Inflammatory macrophage treated with lipopolysaccharide for 4 hours (primary cell): ENCODE data around the gene PPAN.

ENCODE experiments used
- DNase-seq: peaks from one replicate; pipeline ENCODE4 v3.0.0-alpha.2; 2020

The PPAN gene

DNA sequence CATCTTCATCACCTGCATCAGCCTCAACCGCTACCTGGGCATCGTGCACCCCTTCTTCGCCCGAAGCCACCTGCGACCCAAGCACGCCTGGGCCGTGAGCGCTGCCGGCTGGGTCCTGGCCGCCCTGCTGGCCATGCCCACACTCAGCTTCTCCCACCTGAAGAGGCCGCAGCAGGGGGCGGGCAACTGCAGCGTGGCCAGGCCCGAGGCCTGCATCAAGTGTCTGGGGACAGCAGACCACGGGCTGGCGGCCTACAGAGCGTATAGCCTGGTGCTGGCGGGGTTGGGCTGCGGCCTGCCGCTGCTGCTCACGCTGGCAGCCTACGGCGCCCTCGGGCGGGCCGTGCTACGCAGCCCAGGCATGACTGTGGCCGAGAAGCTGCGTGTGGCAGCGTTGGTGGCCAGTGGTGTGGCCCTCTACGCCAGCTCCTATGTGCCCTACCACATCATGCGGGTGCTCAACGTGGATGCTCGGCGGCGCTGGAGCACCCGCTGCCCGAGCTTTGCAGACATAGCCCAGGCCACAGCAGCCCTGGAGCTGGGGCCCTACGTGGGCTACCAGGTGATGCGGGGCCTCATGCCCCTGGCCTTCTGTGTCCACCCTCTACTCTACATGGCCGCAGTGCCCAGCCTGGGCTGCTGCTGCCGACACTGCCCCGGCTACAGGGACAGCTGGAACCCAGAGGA, 7.9 kb downstream of the PPAN start:
- no peak for DNase-seq

DNA sequence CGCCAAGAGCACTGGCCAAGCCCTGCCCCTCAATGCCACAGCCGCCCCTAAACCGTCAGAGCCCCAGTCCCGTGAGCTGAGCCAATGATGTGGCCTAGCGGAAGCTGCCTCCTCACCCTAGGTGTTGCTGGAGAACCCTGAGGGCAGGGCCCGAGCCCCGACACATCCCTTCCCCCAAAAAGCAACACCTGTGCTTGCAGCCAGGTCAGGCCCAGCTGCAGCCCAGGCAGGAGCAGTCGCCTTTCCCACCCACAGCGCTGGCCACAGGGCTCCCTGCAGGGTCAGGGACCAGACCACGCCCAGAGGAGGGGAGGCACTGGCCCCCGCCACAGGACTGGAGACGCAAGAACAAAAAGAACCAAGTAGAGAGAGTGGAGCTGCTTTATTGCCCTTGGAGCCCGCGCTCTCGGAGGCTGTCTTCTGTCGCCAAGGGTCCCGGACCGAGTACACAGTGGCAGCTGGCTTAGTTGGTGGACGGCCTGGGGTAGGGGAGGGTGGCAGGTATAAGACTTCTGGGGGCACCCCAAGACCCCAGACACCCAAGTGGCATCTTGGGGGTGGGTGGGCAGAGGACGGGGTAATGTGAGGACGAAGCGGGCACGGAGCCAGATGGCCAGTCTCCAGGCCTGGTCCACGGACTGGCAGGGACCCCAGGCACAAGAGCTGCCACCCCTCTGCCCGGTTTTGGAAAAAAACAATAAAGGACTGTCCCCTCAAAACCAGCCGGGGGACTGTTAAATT, 8.7 kb downstream of the PPAN start:
- no peak for DNase-seq

DNA sequence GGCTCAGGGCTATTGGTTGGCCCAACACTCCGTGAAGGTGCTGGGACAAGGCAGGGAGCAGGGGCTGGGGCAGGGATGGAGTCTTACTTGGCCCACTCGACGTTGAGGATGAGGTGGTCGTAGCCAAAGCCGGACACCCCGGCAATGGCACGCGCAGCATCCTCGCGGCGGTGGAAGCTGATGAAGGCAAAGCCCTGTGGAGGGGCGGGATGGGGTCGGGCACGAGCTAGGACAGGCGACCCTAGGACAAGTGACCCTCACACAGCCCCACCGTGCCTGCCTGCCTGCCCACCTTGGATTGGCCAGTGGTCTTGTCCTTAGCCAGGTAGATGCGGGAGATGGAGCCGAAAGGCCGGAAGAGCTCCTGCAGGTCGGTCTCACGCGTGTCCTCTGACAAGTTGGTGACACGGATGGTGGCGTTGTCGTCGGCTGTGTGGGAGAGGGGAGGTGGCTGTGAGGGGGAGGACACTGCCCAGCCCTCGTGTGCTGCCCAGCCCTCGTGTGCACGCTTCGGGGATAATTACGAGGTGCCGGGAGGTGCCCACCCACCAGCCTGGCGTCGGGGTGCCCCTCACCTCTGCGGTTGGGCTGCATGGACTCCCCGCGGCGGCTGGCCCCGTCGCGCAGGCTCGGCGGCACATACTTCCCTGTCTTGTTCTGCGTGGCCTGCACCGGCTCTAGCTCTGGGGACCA, 9.4 kb downstream of the PPAN start:
- no peak for DNase-seq

DNA sequence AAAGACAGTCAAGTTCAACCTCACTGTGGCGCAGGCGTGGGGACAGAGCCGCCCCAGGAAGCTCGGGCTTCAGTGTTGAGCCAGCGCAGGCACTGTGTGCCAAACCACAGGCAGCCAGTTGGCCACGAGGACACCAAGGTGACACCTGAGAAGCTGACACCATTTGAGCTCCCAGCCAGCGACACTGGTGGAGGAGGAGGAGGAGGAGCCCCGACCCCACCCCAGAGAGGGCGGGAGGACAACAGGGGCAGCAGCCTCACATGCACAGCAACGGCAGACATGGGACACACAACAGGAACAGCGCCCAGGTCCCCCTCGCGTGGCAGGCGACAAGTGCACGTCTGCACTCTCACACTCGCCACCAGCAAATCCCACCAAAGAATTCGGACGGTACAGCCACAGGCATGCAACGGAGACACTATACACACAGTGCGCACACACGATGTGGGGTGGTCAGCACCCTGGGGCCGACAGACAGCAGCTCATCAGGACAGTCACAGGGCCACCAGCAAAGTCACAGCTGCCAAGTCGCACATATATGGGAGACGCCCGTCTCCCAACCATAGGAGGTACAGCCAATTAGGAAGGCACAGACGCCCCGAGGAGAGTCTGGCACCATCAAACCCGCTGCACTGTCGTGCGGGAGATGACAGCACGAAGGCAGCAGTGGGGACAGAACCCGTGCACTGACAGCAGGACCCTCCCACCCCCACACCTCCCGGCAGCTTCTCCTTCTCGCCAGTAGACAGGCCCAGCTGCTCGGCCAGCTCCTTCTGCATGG, 10.1 kb downstream of the PPAN start:
- DNase-seq, result no peak

DNA sequence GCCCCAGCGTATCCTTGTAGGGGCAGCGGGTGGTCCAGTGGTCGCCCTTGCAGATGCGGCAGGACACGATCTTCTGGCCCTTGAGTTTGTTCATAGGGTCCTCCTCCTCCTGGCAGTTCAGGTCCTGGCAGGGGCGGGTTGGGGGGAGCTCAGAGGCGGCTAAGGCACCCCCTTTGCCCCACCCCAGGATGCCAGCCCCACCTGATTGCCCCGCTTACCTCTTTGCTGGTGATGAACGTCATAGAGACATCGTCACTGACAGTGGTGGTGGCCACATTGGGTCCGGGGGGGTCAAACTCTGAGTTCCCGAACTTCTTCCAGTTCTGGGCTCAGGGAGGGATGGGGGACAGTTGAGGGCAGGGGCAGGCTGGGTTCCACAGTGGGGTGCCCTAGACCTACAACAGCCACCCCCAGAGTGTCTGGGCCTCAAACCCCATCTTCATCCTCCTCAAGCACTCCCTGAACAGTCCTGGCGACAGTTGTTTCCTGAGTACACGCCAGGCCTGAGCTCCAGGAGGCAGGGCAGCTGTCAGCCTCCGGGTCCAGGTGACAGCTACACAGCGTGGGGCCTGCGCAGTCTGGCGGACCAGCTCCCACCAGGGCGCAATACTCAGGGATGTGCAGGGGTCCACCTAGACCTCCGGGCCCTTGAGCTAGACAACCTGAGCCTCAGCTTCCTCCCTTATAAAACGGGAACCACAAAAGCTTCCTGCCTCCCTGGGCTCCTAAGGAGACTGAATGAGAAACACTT, 10.9 kb downstream of the PPAN start:
- DNase-seq, result no peak

DNA sequence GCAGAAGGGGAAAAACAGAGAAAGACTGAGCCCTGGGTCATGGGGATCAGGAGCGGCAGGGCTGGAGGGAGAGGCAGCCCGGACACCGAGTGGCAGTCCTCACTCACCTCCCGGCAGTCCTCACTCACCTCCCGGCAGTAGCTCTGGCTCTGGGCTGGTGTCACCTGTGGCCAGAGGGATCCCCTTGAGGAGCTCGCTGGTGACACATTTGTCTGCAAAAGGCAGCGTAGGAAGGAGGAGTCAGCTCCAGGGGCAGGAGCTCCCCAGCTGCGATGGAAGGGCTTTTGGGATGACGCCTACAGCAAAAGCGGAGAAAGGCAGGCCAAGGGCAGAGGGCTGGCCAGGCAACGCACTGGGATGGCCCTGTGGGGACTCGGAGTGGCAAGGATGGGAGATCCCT, 12.8 kb downstream of the PPAN start:
- no peak for DNase-seq

DNA sequence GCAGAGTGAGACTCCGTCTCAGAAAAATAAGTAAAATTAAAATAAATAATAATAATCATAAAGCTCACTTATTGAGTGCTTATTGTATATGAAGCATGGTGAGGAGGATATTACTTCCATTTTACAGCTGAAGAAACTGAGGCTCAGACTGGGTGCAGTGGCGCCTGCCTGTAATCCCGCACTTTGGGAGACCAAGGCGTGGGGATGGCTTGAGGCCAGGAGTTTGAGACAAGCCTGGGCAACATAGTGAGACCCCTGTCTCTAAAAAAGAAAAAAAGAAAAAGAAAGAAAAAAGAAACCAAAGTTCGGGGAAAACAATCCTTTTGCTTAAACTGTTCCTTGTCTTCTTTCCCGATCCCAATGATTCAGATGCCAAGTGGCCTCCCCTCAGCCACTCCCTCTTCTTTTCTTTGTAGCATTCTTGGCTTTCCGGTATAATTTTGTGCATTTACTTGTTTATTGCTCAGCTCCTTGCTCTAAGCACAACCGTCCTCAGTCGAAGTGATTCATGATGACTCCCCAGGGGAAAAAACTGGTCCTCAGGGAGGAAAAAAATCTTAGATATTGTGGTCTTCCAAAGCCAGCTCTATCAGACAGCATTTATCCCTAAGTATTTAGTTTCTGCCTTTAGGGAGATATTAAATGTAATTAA, 14.5 kb downstream of the PPAN start:
- DNase-seq, result no peak

DNA sequence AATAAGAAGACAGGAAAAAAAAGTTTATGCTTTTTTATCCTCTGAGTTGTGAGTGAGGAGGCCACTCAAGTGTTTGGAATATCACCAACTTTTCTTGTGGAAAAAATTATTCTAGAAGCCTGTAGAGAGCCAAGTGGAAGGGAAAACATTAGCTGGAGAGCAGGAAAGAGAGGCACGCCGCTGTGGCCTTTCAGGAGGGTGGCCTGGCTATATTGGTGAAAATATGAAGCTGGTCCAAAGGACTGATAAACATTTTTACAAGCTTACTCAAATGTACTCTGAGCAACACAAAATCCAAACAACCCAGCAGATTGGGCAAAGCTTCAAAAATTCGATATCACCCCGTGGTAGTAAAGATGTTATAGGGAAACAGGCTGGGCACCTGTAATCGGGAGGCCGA, 15.9 kb downstream of the PPAN start:
- DNase-seq, result no peak

DNA sequence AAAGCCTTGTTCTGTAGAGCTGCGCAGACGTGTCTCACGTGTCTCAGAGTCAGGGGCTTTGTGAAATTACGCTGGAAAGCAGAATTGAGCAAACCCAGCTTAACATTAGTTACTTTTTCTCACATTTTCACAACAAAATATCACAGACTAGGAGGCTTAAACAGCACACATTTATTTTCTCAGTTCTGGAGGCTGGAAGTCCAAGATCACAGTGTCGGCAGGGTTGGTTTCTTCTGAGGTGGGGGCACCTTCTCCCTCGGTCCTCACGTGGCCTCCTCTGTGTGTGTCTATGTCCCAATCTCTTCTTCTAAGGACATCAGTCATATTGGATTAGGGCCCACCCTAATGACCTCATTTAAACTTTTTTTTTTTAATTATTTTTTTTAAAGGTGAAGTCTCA, 18.3 kb downstream of the PPAN start:
- no peak for DNase-seq

DNA sequence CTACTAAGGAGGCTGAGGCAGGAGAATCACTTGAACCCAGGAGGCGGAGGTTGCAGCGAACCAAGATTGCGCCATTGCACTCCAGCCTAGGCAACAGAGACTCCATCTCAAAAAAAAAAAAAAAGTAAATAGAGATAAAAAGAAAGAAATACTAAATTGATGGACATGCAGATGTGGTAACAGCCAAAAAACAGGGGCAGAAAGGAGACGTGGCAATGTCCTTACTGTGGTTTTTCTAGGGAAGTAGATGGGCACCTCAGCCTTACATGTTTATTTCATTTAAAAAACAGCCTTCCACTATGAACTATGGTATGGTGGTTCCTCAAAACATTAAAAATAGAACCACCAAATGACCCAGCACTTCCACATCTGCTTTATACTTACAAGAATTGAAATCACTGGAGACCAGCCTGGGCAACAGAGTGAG, 20.1 kb downstream of the PPAN start:
- peak; percentile 89 for DNase-seq

DNA sequence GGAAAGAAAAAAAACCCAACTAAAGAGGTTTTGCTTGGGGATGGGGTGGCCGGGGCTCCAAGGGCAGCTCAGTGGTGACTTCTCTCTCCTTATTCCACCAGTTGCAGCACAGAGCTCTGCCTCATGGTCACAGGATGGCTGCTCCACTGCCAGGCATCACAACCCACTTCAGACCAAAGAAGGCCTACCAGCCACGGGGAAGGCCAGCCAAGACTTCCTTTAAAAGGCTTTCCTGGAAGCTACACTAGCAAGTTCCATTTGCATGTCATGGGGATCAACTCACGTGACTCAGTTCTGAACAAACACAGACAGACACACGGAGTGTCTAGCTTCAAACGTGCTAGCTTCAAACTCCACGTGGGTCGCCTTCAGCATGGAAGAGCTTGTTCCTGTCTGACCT, 26.7 kb downstream of the PPAN start:
- peak; percentile 77 for DNase-seq

DNA sequence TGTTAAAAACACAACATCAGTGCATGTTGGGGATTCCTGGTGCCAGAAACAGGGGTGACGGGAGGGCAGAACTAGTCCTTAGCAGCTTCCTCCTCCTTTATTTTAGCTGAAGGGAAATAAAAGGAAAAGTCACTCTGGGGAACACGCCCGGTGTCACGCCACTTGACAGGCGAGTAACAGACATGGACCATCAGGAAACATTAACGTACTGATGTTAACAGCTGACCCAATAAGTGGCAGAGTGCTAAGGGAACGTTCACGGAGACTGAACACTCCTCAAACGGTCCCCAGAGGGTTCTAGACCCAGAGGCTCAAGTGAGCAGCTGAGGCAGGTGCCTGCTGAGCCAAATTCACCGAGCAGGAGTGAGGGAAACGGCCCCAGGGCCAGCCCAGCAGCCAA, 27.4 kb downstream of the PPAN start:
- DNase-seq, result no peak

DNA sequence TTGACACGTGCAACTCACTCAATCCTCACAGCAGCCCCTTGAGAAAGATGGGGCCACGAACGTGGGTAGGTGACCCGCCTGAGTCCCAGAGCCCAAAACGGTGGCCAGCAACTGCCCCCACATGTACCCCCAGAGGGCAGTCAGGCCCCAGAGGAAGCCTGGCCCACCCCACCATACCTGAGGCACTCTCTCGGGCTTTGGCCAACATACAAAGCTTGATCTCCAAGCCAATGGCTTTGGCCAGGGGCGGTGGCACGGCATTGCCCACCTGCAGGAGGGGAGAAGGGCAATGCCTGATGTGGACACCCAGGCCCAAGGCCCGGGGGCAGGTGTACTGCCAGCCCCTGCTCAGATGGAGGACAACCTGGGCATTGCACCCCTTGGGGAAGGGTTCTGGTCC, 27.9 kb downstream of the PPAN start:
- DNase-seq, result no peak

DNA sequence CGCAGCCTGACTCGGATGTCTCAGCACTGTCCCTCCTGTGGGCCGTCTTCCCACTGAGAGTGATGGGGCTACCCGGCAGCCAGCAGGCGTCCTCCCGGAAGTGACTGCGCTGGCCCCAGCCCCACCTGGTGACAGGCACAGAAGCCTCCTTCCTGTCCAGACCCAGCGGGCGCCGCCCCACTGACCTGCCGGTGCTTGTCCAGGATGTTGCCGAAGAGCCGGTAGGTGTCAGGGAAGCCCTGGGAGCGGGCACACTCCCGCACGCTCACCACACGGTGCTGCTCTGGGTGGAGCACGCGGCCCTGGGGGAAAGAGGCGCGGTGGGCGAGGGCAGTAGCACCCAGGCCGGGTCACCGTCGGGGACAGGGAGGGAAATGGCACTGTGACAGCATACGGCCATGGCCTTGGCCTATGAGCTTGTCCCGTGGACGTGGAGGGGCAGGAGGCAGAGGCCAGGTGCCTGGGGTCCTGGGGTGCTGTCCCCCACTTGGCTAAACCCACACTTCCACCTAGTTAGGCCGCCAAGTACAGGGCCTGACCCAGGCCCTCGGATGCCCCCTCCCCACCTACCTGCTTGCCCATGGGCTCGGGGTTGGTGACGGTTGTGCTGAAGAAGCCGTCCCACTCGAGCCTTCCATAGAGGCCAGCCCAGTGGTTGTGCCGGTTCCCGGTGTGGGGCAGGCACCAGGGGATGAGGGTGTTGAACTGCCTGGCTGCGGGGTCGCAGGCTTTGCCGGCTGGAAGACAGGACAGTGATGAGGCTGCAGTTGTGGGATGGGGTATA, 29.6 kb downstream of the PPAN start:
- no peak for DNase-seq

DNA sequence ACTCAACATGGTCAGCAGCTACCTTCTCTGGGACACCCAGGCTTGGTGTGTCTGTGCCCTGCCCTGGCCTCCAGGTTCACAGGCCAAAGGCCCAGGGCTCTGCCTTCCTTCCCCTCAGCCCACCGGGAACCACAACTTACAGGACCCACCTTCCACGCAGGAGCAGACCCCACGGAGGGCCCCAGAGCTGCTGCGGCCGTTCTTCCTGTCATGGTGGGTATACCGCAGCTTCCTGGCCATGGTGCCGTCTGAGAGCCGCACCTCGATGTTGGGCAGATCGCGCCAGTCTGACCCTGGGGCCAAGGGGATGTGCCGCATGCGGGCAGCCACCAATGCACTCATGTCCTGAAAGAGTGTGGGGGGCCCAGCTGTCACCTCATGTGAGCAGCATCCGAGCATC, 30.8 kb downstream of the PPAN start:
- no peak for DNase-seq

DNA sequence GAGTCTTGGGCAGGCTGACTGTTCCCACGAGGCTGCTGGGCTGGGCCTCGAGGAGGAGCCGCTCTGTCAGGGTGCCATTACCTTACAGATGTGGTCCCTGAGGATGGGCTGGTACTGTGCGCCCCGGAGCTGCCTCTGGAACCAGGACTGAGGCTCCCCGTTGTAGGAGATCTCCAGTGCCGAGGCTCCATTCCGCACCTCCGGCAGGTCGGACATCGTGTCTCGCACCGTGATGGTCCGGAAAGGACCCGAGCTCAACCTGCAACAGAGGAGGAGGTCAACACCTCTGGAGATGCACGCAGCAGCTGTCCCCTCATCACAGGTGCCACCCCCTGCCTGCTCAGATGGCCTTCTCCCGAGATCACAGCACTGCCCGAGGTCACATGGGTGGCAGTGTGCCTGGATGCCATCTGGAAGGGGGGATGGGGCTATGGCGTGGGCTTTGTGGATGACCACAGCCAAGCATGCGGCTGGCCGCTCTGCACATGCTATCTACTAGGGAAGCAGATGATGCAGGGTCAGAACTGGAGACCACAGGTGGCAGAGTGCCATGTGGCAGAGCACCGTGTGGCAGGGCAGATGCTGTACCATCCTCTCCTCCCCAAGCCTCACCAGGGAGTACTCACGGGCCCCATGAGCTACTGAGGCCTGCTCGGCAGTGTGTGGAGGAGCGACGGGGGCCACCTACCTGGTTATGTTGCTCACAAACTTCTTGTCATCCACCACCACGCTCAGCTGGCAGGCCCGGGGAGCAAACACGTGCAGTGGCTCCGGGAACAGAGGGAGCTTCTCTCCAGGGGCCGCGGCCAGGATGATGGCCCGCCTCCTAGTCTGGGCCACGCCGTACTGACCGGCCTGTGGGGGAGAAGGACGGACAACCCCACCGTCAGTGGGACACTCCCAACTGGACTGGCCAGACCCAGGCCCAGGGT, 31.9 kb downstream of the PPAN start:
- no peak for DNase-seq

DNA sequence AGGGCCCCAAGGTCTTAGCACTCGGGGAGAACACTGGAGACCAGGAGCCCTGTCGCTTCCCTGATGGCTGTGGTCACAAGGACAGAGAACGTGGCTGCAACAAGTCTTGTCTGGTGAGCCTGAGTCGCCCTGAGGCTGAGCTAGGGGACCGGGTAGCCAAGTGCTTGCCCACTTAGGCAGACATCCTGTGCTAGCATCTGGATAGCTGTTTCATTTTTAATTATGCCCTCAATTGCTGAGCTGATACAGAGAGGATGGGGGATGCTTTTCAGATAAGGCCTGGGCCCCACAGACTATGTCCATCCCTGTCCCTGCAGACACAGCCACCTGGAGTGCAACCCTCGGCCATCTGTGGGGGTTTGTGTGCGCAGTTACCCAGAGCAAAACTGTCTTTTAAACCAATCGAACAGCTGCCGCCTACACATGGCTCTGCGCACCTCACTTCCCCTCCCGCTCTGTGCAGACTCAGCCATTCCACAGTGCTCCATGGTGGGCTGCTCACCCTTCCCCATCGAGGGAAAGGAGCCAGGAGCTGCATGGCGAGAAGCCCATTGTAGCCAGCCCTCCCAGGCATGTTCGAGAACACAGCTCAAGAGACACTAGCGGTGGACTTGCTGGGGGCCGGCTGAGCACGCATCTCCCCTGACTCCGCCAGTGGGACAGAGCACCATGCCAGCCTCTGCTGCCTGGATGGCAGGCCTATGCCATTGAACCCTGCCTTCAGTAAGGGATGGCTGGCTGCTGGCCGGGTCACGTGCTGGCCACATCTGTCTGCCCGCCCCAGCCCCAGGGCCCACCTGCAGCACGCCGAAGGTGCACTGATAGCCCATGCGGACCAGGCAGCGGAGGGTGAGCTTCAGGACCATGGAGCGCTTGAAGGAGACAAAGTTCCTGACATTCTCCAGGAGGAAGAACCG, 33.0 kb downstream of the PPAN start:
- DNase-seq, result no peak

DNA sequence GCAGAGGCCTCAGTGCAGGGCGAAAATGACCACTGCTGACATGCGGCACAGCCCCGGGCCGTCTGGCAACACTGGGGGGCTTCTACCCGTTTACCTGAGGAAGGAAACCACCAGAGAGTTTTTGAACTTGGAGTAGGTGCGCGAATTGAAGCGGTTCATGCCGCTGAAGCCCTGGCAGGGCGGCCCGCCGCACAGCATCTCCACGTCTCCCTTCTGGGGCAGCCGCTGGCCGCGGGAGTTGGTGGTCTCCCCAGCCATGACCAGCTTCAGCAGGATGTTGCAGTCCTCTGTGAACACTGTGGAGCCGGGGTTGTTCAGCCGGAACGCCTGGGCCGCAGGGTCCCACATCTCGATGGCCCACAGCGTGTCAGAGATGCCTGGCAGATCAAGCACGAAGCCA, 33.8 kb downstream of the PPAN start:
- no peak for DNase-seq

DNA sequence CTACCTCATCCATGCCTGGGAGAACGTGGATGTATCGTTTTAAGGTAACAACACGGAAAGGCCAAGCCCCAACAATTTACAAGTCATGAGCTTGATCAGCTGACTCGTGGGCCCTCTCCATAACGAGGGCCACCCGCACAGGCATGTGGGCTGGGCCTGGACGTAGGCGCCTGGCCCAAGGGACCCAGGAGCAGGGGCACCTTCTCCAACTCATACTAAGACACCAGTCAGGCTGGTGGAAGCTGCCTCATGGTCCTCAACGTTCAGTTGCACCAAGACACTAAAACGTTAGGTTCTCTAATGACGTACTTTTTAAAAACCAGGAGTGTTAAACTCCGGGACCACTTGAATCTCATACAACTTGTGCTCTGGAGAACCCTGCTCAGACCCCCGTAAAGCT, 35.3 kb downstream of the PPAN start:
- DNase-seq, result no peak
